Measurements from ENCODE around the gene PACS2.

DNA sequence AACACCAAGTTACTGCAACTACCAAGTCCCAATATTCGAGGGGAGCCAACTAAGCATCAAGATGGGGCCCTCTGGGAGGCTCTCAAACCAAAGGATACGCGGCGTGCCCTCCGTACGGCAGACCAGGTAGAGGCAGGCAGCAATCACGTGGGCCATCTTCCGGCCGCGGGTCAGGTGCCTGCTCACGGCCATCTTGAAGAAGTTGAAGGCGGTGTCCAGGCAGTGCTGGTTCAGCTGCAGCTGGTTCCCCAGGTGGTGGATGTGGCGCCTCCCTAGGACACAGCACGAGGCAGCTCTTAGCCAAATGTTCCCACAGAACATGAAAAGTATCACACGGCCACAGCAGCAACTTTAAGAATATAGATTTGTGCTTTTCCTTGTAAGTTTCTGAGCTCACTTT is 41.9 kb upstream of the PACS2 start:
- no peak for TF ChIP-seq ZFP30 (CRISPR knock-in tag; IDR thresholded peaks at IDR 0.05)
- TF ChIP-seq, protein P1, sequence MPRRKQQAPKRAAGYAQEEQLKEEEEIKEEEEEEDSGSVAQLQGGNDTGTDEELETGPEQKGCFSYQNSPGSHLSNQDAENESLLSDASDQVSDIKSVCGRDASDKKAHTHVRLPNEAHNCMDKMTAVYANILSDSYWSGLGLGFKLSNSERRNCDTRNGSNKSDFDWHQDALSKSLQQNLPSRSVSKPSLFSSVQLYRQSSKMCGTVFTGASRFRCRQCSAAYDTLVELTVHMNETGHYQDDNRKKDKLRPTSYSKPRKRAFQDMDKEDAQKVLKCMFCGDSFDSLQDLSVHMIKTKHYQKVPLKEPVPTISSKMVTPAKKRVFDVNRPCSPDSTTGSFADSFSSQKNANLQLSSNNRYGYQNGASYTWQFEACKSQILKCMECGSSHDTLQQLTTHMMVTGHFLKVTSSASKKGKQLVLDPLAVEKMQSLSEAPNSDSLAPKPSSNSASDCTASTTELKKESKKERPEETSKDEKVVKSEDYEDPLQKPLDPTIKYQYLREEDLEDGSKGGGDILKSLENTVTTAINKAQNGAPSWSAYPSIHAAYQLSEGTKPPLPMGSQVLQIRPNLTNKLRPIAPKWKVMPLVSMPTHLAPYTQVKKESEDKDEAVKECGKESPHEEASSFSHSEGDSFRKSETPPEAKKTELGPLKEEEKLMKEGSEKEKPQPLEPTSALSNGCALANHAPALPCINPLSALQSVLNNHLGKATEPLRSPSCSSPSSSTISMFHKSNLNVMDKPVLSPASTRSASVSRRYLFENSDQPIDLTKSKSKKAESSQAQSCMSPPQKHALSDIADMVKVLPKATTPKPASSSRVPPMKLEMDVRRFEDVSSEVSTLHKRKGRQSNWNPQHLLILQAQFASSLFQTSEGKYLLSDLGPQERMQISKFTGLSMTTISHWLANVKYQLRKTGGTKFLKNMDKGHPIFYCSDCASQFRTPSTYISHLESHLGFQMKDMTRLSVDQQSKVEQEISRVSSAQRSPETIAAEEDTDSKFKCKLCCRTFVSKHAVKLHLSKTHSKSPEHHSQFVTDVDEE (CRISPR knock-in tag; IDR thresholded peaks at IDR 0.05) = no peak
